Calu3 (cell line): Measurements from ENCODE around the gene SH3RF2. TPM values are rescaled to one million over a fixed set of nuclear protein-coding genes. Genes with fewer than 3 reads are reported as not detected.

ENCODE experiments used
- BruUV-seq: library from RNA; stranded (reverse); fragments of 400-500 nt; replicated peaks from 2 replicates; lab custom pipeline; 2021; lab: Mats Ljungman, UMichigan
- CTCF ChIA-PET: fragments of 300-600 bp; sonication (Branson Sonifier 250); formaldehyde crosslinking; loops from one replicate; lab custom pipeline; 2022; ENCODE audit warnings: antibody characterized with exemption; lab: Charles Lee
- DNase-seq: peaks from one replicate; pipeline ENCODE4 v3.0.0; 2022
- H3K27ac Mint-ChIP-seq: one replicate; pipeline ENCODE4 v1.8.0; 2022; ENCODE audit warnings: mixed read lengths; ENCODE audit not compliant: unreplicated experiment
- H3K27me3 Mint-ChIP-seq: one replicate; pipeline ENCODE4 v1.8.0; 2022; ENCODE audit warnings: mixed read lengths; ENCODE audit not compliant: unreplicated experiment
- H3K36me3 Mint-ChIP-seq: one replicate; pipeline ENCODE4 v1.8.0; 2022; ENCODE audit warnings: mild to moderate bottlenecking, moderate library complexity, mixed read lengths; ENCODE audit not compliant: insufficient read depth, unreplicated experiment
- H3K4me1 Mint-ChIP-seq: one replicate; pipeline ENCODE4 v1.8.0; 2022; ENCODE audit warnings: mild to moderate bottlenecking, low read depth, mixed read lengths; ENCODE audit not compliant: unreplicated experiment
- H3K4me3 Mint-ChIP-seq: one replicate; pipeline ENCODE4 v1.8.0; 2022; ENCODE audit warnings: mild to moderate bottlenecking, low read depth, moderate library complexity, mixed read lengths; ENCODE audit not compliant: unreplicated experiment
- H3K9me3 Mint-ChIP-seq: one replicate; pipeline ENCODE4 v1.8.0; 2022; ENCODE audit warnings: low read depth, mixed read lengths; ENCODE audit not compliant: unreplicated experiment
- intact Hi-C: fragments of 100-400 bp; cut with micrococcal nuclease; formaldehyde crosslinking; loops from one replicate; pipeline ENCODE4 v1.10.0; 2022; ENCODE audit not compliant: unreplicated experiment
- total RNA-seq: library from RNA; stranded (reverse); gene quantifications from 2 replicates; pipeline ENCODE4 v1.2.3, GENCODE V29; 2022
- TF ChIP-seq, protein P1 (sequence below): fragments of 200-600 bp; IDR thresholded peaks from one replicate; pipeline ENCODE4 v1.8.0; 2022; ENCODE audit warnings: antibody characterized with exemption; ENCODE audit not compliant: unreplicated experiment

The SH3RF2 gene
- total RNA-seq, 1 experiment from 2014 or later = 21.9 TPM

DNA sequence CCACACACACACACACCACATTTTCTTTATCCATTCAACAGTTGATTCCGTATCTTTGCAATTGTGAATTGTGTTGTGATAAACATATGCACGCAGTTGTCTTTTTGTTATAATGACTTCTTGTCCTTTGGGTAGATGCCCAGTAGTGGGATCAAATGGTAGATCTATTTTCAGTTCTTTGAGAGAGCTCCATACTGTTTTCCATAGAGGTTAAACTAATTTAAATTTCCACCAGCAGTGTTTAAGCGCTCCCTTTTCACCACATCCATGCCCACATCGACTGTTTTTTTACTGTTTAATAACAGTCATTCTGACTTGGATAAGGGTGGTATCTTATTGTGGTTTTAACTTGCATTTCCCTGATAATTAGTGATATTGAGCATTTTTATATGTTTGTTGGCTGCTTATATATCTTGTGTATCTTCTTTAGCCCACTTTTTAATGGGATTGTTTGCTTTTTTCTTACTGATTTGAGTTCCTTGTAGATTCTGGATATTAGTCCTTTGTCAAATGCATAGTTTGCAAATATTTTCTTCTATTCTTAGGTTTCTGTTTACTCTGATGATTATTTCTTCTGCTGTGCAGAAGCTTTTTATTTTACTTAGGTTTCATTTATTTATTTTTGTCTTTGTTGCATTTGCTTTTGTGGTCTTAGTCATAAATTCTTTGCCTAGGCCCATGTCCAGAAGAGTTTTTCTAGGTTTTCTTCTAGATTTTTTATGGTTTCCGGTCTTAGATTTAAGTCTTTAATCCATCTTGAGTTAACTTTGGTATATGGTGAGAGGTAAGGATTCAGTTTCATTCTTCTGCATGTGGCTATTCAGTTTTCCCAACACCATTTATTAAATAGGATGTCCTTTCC is 82.4 kb downstream of the SH3RF2 start:
- no peaks in the 10 kb centered on the region for H3K9me3 Mint-ChIP-seq
- no peak for DNase-seq
- TF ChIP-seq, protein P1, sequence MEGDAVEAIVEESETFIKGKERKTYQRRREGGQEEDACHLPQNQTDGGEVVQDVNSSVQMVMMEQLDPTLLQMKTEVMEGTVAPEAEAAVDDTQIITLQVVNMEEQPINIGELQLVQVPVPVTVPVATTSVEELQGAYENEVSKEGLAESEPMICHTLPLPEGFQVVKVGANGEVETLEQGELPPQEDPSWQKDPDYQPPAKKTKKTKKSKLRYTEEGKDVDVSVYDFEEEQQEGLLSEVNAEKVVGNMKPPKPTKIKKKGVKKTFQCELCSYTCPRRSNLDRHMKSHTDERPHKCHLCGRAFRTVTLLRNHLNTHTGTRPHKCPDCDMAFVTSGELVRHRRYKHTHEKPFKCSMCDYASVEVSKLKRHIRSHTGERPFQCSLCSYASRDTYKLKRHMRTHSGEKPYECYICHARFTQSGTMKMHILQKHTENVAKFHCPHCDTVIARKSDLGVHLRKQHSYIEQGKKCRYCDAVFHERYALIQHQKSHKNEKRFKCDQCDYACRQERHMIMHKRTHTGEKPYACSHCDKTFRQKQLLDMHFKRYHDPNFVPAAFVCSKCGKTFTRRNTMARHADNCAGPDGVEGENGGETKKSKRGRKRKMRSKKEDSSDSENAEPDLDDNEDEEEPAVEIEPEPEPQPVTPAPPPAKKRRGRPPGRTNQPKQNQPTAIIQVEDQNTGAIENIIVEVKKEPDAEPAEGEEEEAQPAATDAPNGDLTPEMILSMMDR = no peak
- intact Hi-C loops = no loop called here
- no TSS peak for BruUV-seq
- no peaks in the 10 kb centered on the region for H3K36me3 Mint-ChIP-seq
- no peak overlapping the region for H3K27ac Mint-ChIP-seq
- no peak overlapping the region for H3K4me3 Mint-ChIP-seq
- CTCF ChIA-PET = no interaction called here
- peaks cover 13% of the 10 kb centered on the region for H3K4me1 Mint-ChIP-seq
- no peaks in the 10 kb centered on the region for H3K27me3 Mint-ChIP-seq

DNA sequence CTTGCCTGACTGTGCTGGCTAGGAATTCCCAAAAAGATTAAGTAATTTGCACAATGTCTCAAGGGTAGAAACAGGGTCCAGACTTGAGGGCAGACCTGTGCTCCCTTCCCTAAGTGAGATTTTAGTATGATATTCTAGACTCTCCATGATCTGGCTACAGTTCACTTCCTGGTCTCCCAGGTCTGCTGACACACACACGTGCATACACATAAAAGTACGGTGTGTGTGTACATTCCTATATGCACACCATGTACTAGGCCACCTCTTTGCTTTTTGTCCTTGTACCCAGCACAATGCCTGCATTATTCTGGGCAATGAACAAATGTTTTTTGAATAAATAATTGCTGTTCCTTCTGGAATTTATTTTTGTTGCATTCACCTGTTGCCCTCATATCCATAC is 83.7 kb downstream of the SH3RF2 start:
- Mint-ChIP-seq H3K4me3 (no peak overlapping the region), H3K4me1 (peaks cover 25% of the 10 kb centered on the region), H3K9me3 (no peaks in the 10 kb centered on the region), H3K27ac (no peak overlapping the region), H3K27me3 (no peaks in the 10 kb centered on the region), H3K36me3 (no peaks in the 10 kb centered on the region)
- DNase-seq = no peak
- TF ChIP-seq, protein P1 = no peak
- CTCF ChIA-PET = interaction anchor here (0.6 to 1.4 kb wide), 2 partner anchors 21 to 39 kb away, joined by 3 read pairs; no protein-coding TSS in a partner anchor
- intact Hi-C loops = no loop called here
- BruUV-seq = no TSS peak

DNA sequence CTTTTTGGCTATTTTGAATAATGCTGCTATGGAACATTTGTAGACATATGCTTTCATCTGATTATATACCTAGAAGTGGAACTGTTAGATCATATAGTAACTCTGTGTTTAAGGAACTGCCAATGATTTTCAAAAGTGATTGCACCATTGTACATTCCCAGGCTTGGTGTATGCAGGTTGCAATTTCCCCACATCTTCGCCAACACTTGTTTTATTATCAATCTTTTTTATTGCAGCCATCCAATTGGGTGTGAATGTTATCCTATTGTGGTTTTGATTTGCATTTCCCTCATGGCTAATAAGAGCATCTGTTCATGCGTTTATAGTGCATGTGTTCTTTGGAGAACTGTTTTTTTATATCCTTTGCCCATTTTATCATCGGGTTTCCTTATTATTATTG is 87.7 kb downstream of the SH3RF2 start:
- Mint-ChIP-seq H3K4me1 (peaks cover 58% of the 10 kb centered on the region), H3K27me3 (no peaks in the 10 kb centered on the region), H3K36me3 (peaks cover 5% of the 10 kb centered on the region), H3K27ac (no peak overlapping the region), H3K4me3 (no peak overlapping the region), H3K9me3 (no peaks in the 10 kb centered on the region)
- no peak for DNase-seq
- CTCF ChIA-PET = no interaction called here
- TF ChIP-seq, protein P1 = no peak
- intact Hi-C loops = no loop called here
- no TSS peak for BruUV-seq

DNA sequence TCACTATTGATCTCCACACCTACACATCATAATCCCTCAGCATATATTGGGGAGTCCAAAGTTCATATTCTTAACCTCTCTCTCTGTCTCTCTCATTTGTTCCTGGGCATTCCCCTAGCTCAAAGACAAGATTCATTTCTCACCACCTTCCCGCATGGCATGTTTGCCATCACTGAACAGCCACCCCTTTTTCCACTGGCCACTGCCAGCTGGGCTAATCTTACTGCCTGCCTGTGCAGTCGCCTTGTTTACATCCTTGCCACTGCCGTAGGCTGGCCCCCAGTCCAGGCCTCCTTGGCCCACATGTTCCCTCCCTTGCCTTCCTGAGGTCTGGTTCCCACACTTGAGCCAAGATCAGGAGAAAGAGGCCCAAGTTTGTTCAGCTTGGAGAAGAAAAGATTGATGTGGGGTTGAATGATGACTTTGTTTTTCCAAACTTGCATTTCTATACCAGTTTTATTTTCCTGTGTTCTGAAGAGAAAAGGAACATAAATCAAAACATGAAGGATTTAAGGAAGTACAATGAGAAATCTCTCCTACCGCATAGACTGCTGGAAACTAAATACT is 88.8 kb downstream of the SH3RF2 start:
- Mint-ChIP-seq H3K4me3 (peak overlapping the region; percentile 1), H3K27me3 (no peaks in the 10 kb centered on the region), H3K9me3 (no peaks in the 10 kb centered on the region), H3K4me1 (peaks cover 64% of the 10 kb centered on the region), H3K27ac (peak overlapping the region; percentile 6), H3K36me3 (peaks cover 5% of the 10 kb centered on the region)
- TF ChIP-seq, protein P1 = no peak
- CTCF ChIA-PET = interaction anchor here (0.8 to 1.2 kb wide), 2 partner anchors 49 to 78 kb away, joined by 4 to 5 read pairs; no protein-coding TSS in a partner anchor
- peak; percentile 49 for DNase-seq
- intact Hi-C loops = no loop called here
- BruUV-seq = no TSS peak
